Stimulated activated CD4-positive, alpha-beta T cell treated with anti-CD3 and anti-CD28 coated beads, TNF-alpha, amount 100 ng/mL, for 24 hours (primary cell): ENCODE data around the gene ISG20.
"Not testable (repeated sequence)": the region's sequence is repeated elsewhere in the genome, so short reads cannot be mapped to it uniquely, and the experiment has no call there.

Experiments used
- DNase-seq, 3 experiments: peaks; one replicate each; pipeline ENCODE4 v3.0.0-alpha.2; 2020; ENCODE audit warnings: low read depth in 3 of 3

ISG20 gene

DNA sequence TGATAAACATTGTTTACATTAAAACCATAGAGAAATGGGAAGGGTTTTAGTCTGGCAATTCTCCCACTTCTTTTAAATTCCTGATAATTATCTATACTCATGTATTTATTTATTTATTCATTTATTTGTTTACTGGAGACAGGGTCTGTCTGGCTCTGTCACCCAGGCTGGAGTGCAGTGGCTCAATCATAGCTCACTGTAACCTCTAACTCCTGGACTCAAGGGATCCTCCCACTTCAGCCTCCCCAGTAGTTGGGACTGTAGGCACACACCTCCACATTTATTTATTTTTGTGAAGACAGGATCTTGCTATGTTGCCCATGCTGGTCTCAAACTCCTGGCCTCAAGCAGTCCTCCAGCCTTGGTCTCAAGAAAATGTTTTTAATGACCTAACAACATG, 20.1 kb upstream of the ISG20 start:
- DNase-seq, result no peak

DNA sequence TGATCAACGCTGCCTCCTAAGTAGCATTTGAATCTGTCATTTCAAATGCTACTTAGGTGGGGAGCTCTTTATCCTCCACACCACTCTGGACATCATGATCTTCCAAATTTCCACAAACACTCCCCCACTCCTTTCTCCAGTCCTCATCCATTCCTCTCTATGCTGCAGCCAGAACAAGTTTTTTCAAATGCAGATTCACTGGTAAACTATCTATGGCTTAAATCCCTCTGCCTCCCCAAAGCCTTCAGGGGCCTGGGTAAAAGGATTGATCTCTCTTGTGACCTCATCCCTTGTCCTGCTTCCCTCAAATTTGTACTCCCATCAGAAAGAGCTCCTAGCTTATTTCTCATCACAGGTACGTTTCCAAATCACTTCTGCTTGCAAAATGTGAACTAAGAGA, 19.0 kb upstream of the ISG20 start:
- DNase-seq, result no peak

DNA sequence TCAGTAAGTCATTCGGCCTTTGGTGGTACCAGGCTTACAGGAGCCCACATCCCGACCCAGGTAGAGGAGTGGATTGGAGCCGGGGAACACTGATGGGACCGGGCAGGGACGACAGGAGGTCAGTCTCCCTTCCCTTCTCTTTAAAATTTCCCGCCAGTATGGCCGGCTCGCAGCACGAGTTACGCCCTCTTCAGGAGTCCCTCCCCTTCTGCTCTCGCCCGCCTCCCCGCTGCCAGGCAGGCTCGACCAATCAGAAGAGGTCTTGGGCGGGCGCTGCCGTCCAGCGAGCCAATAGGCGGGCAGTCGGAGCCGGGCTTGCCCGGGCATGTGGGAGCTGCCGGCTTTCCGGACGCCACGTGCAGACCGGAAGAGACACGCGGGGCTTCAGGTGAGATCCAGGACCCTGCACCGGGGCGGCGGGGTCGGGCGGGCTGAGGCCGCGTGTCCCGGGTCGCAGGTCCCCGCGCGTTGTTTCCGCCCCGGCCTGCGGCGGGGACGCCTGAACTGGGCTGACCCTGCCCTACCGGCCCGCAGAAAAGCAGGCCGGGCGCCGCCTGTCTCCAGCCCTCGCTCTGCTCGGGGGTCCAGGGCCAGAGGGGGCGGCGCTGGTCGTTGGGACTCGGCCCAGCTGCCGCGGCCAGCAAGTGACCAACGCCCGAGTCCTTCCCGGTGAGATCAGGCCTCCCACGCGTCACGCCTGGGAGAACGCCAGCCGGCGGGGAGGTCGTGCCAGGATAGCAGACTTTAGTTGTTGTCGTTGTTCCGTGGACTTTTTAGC, 17.6 kb upstream of the ISG20 start, which contains the start of gene AEN:
Gene AEN (plus strand): TSS at position 346 of the 778 bp plus-strand sequence. CDS start 4,870 bp downstream, outside the sequence.
- peak; percentile 89 to 94 (median 93) for DNase-seq

DNA sequence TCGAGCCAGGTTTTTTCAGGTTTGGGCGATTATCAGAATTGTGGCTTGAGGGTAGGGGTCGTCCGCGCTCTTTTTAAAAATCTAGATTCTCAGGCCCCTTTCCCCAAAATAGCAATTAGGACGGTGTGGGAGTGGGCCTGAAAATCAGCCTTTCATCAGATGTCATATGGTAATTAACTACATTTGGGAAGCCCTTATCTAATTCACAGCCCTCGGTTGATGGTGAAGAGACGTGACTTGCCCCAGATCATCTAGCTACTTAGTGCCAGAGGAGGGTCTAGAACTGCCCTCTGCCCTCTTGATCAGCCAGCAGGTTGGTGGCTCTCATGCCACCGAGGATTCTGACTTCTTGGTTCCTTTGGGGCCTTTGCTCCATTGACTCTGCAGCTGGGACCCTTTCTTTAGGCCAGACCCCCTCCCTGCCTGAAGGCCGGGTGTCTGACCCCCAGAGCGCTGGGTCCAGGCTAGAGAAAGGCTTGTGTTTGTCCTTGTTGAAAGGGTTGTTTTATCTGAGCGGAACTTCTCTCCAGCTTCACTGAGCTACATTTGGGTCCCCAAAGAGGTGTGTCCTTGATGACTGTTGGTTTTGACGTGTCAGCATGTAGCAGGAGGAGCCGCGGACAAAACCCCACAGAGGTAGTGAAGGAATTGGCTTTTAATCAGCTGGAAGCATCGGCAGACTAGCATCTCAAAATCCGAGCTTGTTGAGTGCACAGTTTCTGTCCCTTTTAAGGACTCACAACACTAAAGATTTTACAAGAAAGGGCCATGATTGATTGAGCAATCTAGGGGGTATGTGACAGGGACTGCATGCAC, 16.8 kb upstream of the ISG20 start:
- peak in 1 of 3 experiments; percentile 41 for DNase-seq

DNA sequence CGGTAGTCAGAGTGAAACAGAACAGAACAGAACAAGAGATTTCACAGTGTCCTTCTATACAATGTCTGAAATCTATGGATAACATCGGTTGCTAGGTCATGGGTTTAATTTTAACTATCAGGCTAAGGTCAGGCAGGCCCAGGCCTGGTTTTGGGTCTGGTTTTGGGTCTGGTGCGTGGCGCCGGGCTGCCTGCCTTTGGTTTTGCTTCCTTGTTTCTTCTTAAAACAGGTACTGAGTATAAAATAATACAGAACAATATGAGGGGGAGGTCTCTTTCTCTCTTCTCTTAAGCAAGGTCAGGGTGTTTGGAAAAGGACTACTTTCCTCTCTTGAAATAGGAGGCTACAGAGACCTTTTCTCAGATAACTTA, 16.2 kb upstream of the ISG20 start:
- DNase-seq, result no peak

DNA sequence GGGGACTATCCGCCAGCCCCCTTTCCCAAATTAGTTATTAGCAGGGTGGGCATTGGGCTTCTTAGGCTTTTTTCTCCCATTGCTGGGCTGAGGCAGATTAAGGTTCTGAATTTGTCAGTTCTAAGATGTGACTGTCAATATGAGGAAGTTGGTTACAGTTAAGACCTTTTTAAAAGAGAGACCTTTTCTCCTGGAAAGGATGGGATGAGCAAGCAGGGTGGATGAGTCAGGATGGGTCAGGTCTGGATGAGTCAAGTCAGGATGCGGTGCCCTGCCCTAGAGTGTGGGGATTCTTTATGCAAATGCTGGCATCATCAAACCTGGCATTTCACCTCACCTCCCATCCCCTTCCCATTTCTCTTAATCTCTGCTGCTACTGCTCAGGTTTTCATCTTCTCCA, 15.8 kb upstream of the ISG20 start:
- DNase-seq, result peak; percentile 47 to 65 (median 48)

DNA sequence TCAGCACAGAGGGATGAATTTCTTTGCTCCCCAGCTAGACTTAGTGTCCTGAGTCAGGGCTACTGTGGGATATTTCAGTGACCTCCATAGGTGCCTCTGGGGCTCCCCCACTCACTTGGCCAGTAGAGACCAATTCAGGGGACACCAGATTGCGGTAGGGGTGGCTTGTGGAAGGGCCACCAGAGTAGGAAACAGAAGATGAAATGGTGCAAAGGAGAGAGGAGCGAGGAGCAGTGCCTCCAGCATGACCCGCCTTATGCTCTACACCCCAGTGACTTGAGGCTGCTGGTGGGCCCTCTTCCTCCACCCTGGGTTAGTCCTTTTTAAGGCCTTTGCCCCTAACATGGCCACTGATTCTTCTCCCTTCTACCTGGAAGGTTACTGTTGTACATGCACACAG, 15.2 kb upstream of the ISG20 start:
- no peak for DNase-seq

DNA sequence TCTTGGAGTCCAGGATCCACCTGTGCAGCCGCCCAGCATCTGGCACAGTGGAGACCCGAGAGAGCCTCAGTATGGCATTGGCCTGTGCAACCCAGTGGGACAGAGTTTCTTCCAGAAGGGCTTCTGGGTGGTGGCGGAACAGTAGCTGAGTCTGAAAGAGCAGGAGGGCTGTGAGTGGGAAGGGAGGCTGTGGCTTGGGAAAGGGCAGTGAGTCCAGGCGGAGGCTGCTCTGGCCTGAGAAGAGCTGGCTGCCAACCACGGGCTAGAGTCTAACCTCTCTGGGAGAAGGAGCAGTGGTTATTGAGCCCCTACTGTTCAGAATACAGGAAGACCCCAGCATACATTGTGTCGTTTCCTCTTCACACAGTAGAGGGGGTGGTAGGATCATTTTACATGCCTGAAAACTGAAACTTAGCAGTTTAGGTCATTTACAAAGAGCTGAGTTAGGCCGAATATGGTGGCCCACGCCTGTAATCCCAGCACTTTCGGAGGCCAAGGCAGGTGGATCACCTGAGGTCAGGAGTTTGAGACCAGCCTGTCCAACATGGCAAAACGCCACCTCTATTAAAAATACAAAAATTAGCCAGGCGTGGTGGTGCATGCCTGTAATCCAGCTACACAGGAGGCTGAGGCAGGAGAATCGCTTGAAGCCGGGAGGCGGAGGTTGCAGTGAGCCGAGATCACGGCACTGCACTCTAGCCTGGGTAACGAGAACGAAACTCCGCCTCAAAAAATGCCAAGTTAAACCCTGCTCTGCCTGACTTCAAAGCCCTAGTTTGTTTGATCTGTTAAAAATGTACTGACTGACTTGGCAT, 14.5 kb upstream of the ISG20 start:
- no peak for DNase-seq

DNA sequence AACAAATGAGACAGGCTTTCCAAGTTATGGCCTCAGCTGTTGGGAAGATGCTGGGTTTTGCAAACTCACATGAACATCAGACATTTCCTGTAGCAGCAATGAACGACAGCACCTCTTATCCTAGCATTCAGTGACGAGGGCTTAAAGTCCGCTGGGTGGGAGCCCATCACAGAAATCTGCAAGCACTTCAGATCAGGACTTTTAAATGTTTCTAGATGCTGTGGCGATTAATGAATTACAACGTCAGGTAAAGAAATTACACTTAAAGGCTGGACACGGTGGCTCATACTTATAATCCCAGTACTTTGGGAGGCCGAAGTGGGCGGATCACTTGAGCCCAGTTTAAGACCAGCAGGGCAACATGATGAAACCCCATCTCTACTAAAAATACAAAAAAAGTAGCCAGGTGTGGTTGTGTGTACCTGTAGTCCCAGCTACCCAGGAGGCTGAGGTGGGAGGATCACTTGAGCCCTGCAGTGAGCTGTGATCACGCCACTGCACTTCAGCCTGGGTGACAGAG, 13.8 kb upstream of the ISG20 start:
- no peak for DNase-seq

DNA sequence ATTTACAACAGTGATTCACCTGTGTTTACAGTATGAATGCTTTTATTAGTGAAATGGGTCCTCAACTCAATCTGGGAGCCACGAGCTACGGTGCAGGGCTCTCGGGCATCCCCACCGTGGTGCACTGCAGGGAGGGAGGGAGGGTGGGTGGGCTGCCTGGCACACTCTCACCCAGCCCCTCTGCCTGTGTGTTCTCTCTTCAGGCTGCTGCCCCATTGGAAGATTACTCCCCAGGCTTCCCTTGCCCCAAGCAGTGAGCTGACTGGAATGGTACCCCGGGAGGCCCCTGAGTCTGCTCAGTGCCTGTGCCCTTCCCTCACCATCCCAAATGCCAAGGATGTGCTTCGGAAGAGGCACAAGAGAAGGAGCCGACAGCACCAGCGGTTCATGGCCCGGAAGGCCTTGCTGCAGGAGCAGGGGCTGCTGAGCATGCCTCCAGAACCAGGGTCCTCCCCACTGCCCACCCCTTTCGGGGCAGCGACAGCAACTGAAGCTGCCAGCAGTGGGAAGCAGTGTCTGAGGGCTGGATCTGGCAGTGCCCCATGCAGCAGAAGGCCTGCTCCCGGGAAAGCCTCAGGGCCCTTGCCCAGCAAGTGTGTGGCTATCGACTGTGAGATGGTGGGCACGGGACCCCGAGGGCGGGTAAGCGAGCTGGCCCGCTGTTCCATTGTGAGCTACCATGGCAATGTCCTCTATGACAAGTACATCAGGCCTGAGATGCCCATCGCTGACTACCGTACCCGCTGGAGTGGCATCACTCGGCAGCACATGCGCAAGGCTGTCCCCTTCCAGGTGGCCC, 12.7 kb upstream of the ISG20 start:
- DNase-seq, result no peak

DNA sequence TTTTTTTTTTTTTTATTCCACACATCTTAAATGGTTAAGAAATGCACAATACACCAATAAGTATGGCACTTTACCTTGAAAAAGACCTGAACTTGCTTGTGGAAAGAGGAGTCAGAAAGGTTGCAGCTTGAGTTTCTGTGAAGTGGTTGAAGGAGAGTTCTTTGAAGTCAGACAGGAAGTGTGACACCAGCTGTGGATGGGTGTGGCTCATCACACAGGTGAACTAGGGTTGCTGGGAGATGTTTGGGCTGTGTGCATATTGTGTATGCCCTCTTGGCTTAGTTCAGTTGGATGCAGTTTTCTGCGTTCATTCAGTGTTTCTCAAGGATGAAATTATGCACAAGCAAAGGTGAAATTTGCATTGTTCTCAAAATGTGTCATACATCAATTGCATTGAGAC, 11.4 kb upstream of the ISG20 start:
- DNase-seq, result peak in 1 of 3 experiments; percentile 44

DNA sequence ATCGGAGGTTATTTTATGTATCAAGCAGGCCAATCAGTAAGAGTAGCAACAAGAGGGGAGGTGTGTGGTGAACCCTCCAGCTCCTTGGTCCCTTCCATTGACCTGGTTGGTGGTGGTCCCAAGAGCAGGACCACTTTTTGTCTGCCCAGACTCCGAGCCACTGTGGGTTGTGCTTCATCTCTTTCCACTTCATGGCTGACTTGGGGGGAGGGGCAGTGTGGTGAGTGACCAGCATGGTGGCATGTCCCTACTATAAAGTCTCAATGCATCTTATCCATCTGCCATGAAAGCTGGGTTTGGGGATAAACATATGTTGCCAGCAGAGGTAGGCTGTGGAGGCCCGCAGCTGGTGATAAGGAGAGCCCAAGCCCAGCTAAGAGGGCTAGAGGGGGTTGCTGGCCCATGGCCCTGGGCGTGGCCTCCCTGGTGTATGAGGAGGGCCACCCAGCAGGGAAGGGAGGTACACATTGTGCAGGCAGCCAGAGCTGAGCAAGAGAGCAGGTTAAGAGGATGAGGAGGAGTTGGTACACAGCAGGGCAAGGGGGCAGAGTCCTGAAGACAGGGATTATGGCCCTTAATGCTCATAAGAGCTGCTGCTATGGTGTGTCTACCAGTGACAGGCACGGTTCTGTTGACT, 10.7 kb upstream of the ISG20 start:
- DNase-seq, result no peak

DNA sequence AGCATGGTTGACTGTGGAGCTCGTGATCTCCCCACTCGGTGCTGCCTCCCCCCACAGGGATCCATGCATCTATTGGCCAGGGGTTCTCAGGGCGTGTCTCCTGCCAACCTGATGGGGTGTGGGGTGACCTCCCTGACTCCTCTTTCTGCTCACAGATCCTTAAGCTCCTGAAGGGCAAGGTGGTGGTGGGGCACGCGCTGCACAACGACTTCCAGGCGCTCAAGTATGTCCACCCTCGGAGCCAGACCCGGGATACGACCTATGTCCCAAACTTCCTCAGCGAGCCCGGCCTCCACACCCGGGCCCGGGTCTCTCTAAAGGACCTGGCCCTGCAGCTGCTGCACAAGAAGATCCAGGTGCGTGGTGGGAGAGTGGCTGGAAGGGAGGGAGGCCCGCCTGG, 9.7 kb upstream of the ISG20 start:
- DNase-seq, result no peak

DNA sequence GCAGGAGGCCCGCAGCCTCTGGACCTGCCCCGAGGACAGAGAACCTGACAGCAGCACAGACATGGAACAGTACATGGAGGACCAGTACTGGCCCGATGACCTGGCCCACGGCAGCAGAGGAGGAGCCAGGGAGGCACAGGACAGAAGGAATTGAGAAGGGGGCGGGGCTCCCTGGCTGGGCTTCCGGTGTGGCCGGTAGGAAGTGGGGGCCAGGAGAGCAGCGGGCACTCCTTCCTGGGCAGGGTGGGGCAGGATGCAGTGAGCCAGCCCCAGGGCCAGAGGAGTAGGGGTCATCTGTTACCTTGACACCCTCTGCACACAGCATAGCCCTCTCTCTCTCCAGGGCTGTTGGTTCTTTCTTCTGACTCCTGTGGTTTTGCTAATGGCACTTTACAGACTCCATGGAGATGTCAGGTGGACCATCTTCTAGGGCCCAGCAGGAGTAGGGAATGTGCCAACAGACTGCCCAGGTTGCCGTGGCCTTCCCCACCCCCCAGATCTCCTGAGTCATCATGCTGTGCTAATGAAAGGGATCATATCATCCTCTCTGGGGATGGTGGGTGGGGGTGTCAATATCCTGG, 8.6 kb upstream of the ISG20 start:
- no peak for DNase-seq

DNA sequence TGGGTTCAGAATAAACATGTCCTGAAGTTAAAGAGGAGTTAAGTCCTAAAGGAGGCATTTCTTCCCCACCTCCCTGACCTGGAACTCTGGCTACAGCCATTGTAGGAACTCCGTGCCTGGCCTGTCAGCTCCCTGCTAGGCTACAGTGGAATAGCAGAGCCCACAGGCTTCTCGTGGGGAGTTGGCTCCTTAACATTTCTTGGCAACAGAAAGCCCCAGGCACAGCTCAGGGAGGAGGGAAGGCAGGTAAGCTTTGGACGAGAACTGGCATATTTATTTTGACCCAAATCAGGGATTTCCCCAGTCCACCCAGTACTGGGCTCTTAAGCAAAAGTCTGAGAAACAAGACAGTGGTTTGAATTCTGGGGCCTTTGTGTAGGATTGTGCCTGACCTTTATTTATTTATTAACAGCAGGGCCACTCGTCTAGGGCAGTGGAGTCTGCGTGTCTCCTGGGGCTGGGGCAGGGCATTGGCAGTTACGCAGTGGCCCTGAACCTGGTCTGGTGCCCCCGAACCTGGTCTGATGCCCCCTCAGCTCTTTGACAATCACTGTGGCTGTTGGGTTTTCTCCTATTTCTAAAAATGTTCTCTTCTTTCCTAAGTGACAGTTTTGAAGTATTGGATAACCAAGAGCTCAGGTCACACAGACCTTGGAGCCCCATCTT, 7.9 kb upstream of the ISG20 start:
- DNase-seq, result no peak

DNA sequence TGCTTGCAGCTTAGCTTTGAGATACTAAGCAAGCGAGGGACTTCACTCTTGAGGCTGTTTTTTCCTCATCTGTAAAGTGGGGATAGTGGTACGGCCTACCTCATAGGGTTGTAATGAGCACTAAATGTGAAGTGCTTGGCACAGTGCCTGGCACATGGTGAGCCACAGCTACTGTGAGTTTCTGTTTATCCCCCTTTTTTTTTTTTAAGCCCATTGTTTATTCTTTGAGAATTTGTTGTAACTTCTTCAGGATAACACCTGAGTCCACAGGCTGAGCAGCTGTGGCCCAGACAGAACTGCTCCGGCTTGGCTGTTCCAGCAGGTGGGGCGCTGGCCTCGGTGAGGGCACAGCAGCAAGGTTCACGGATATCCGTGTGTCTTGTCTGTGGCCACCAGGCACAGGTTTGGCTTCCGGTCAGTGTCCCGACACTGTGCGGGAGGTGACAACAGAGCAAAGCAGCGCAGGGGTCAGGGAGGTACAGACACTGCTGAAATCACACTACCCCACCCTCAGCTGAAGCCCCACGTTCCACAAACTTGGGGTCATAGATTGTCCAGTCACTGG, 7.3 kb upstream of the ISG20 start:
- DNase-seq, result no peak

DNA sequence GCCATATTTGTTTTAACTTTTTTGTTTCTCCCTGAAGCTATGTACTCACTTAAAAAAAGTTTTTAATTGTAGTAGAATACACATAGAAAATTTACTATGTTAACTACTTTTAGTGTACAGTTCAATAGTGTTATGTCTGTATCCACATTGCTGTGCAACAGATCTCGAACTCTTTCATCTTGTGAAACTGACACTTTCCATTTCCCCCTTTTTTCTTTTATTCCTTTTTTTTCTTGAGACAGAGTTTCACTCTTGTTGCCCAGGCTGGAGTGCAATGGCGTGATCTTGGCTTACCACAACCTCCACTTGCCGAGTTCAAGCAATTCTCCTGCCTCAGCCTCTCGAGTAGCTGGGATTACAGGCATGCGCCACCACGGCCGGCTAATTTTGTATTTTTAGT, 6.0 kb upstream of the ISG20 start:
- not testable (repeated sequence) for DNase-seq

DNA sequence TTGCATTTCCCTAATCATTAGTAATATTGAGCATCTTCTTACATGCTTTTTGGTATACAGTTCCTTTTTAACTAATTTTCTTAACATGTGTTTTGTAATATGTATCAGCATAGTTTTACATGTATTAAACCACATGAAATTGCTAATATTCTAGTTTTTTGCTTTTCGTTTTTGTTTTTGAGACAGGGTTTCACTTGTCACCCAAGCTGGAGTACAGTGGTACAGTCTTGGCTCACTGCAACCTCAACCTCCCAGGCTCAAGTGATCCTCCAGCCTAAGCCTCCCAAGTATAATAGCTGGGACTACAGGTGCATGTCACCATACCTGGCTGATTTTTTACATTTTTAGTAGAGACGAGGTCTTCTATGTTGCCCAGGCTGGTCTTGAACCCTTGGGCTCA, 4.4 kb upstream of the ISG20 start:
- DNase-seq, result no peak

DNA sequence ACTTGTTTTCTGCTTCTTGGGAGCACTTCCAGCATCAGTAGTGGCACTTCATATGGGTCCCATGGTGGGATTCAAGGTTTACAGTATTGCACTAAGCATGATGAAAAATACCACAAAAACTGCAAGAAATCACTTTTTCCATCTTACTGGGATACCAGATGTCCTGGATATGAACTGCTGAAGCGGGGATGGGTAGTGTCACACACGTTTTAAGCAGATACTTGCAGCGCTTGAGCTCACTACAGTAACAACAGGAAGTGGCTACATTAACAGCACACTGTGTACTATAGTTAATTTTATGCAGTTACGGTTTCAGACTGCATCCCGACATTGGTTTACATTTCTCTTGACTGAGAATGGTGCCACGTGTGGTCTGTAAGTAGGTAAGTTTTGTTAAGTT, 3.5 kb upstream of the ISG20 start:
- DNase-seq, result no peak
